ENCODE measurements around the gene ATOSA. TPM values are rescaled to one million over a fixed set of nuclear protein-coding genes. Genes with fewer than 3 reads are reported as not detected.

ATOSA gene, protein sequence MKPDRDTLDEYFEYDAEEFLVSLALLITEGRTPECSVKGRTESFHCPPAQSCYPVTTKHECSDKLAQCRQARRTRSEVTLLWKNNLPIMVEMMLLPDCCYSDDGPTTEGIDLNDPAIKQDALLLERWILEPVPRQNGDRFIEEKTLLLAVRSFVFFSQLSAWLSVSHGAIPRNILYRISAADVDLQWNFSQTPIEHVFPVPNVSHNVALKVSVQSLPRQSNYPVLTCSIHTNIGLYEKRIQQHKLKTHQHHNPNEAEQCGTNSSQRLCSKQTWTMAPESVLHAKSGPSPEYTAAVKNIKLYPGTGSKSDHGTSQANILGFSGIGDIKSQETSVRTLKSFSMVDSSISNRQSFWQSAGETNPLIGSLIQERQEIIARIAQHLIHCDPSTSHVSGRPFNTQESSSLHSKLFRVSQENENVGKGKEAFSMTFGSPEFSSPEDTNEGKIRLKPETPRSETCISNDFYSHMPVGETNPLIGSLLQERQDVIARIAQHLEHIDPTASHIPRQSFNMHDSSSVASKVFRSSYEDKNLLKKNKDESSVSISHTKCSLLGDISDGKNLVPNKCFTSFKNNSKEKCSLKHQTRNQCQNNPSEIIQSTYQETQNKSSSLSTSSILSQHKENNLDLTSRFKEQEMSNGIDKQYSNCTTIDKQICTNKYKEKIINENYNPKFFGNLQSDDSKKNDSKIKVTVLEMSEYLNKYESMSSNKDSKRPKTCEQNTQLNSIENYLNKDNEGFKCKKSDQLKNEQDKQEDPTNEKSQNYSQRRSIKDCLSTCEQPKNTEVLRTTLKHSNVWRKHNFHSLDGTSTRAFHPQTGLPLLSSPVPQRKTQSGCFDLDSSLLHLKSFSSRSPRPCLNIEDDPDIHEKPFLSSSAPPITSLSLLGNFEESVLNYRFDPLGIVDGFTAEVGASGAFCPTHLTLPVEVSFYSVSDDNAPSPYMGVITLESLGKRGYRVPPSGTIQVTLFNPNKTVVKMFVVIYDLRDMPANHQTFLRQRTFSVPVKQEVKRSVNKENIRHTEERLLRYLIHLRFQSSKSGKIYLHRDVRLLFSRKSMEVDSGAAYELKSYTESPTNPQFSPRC
- polyA plus RNA-seq, result 100 to 1,000 TPM in 1 of 2 donors, 10 to 100 TPM in 1; 28.1 to 104 TPM

DNA sequence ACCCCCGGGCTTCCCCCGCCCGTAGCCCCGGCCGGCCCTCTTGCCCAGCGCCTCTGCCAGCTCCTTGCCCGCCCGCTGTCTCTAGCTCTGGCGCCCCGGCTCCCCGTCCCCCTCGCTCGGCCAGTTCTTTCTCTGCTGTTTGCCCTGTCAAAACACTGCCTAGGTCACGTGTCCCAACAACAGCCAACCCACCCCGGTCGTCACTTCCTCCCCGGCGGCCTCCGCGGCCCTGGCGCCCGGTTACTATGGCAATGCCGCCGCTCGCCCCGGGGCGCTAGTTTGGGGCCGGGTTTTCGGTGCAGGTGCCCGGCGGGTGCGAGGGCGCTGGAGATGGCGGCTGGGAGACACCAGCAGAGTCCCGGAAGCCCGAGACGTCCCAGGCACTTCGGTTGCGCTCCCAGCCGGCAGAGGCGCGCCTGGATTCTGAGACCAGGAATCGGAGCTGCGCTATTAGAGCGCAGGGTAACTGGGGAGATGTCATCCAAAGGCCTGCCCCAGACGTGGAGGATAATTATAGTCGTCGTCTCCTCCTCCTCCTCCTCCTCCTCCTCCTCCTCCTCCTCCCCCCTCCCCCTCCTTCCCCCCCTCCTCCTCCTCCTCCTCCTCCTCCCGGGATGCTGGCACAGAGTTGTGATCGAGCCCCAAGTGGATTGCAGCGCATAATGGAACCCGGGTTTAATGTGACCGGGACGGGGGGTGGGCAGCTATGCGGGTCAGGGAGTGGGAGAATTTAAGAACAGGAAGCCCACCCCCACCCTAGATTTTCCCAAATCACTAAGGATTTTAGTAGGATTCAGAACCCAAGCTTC lies at the start of gene ATOSA:
Gene ATOSA, minus strand, starts transcription at position 157 of the 809 bp plus-strand sequence. CDS start 1,367 bp downstream, outside the sequence.
- WGBS, 2 donors, result 0 to 1% methylated on average over 51 to 54 of the region's 55 CpGs
- H3K36me3 ChIP-seq (ENCODE audit: control insufficient read depth in 2 of 2, insufficient read depth in 2 of 2, low read length in 1 of 2), result no peaks in the 10 kb centered on the region
- no peaks in the 10 kb centered on the region for H3K27me3 ChIP-seq (ENCODE audit: control insufficient read depth in 1 of 2, insufficient read depth in 2 of 2, low read length in 2 of 2)
- H3K9me3 ChIP-seq (ENCODE audit: control insufficient read depth in 2 of 2, insufficient read depth in 1 of 2, low read depth in 1 of 2, low read length in 1 of 2), result no peaks in the 10 kb centered on the region
- no peaks in the 10 kb centered on the region for H3K4me1 ChIP-seq (ENCODE audit: control insufficient read depth in 2 of 2, insufficient read depth in 2 of 2, low read length in 1 of 2)
- peak within 1 kb of the TSS; percentile 97 to 99 for H3K27ac ChIP-seq (ENCODE audit: low read depth in 2 of 2, low read length in 1 of 2)
- H3K4me3 ChIP-seq (ENCODE audit: low read depth in 1 of 2, low read length in 2 of 2), result peak within 1 kb of the TSS; percentile 80 to 96

DNA sequence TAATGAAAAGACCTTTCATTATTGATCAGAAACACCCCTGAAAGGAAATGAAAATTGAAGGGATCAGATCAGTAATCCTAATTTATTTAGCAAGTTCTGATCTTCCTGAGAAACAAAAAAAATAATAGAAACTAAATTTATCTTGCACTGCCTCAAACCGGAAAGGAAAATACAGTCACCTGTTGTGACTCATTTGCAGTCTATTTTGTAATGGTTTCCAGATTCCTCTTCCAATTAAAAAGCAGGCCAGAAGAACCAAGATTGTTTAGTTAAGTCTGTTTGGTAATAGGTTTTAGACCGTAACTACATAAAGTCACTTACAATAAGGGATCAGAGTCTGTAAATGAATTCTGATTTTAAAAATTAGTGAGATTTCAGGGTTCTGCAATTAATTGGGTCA lies 49.7 kb upstream of the ATOSA start:
- WGBS, 2 donors, result 37 to 64% methylated on average over 2 of the region's 2 CpGs
- Histone ChIP-seq H3K36me3 (ENCODE audit: control insufficient read depth in 2 of 2, insufficient read depth in 2 of 2, low read length in 1 of 2) (no peaks in the 10 kb centered on the region), H3K27ac (ENCODE audit: low read depth in 2 of 2, low read length in 1 of 2) (no peak overlapping the region), H3K27me3 (ENCODE audit: control insufficient read depth in 1 of 2, insufficient read depth in 2 of 2, low read length in 2 of 2) (no peaks in the 10 kb centered on the region), H3K9me3 (ENCODE audit: control insufficient read depth in 2 of 2, insufficient read depth in 1 of 2, low read depth in 1 of 2, low read length in 1 of 2) (no peaks in the 10 kb centered on the region), H3K4me1 (ENCODE audit: control insufficient read depth in 2 of 2, insufficient read depth in 2 of 2, low read length in 1 of 2) (no peaks in the 10 kb centered on the region), H3K4me3 (ENCODE audit: low read depth in 1 of 2, low read length in 2 of 2) (no peak overlapping the region)

DNA sequence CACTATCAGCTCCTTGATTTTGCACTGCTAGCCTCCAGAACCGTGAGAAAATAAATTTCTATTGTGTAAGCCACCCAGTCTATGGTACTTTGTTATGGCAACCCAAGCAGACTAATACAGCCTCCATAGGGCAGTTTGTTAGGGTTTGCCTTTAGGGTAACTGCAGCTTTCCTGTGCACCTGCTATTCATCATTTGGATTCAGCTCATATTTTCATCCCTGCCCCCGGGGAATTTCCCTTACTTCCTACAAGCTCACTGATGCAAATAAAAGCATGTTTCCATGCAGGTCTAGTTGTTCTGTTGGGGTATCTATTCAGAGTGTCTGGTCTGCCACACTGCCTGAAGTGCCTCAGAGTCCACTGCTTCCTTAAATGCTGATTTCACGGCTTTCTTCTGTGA lies 48.6 kb upstream of the ATOSA start:
- no peaks in the 10 kb centered on the region for H3K9me3 ChIP-seq (ENCODE audit: control insufficient read depth in 2 of 2, insufficient read depth in 1 of 2, low read depth in 1 of 2, low read length in 1 of 2)
- H3K4me1 ChIP-seq (ENCODE audit: control insufficient read depth in 2 of 2, insufficient read depth in 2 of 2, low read length in 1 of 2), result no peaks in the 10 kb centered on the region
- no peak overlapping the region for H3K27ac ChIP-seq (ENCODE audit: low read depth in 2 of 2, low read length in 1 of 2)
- H3K4me3 ChIP-seq (ENCODE audit: low read depth in 1 of 2, low read length in 2 of 2), result no peak overlapping the region
- H3K27me3 ChIP-seq (ENCODE audit: control insufficient read depth in 1 of 2, insufficient read depth in 2 of 2, low read length in 2 of 2), result no peaks in the 10 kb centered on the region
- H3K36me3 ChIP-seq (ENCODE audit: control insufficient read depth in 2 of 2, insufficient read depth in 2 of 2, low read length in 1 of 2), result no peaks in the 10 kb centered on the region
- 70 to 80% methylated on average over 3 of the region's 3 CpGs for WGBS, 2 donors

DNA sequence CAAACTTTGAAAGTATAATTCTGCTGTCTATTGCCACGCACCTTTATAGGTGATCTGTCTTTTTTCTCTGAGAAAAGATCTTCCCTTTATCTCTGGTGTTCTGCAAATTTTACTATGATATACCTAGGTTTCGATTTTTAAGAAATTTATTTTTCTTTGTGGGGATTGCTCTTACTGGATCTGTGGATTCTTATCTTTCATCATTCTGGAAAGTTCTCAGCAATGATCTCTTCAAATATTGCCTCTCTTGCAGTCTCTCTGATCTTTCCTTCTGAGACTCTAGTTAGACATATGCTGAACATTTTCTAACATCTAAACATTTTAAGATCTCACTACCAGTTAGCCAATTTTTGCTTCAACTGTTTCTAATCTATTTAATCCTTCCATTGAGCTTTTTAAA lies 47.0 kb upstream of the ATOSA start:
- H3K4me3 ChIP-seq (ENCODE audit: low read depth in 1 of 2, low read length in 2 of 2), result no peak overlapping the region
- H3K27me3 ChIP-seq (ENCODE audit: control insufficient read depth in 1 of 2, insufficient read depth in 2 of 2, low read length in 2 of 2), result no peaks in the 10 kb centered on the region
- 90 to 94% methylated on average over 2 of the region's 2 CpGs for WGBS, 2 donors
- no peaks in the 10 kb centered on the region for H3K36me3 ChIP-seq (ENCODE audit: control insufficient read depth in 2 of 2, insufficient read depth in 2 of 2, low read length in 1 of 2)
- H3K9me3 ChIP-seq (ENCODE audit: control insufficient read depth in 2 of 2, insufficient read depth in 1 of 2, low read depth in 1 of 2, low read length in 1 of 2), result no peaks in the 10 kb centered on the region
- no peaks in the 10 kb centered on the region for H3K4me1 ChIP-seq (ENCODE audit: control insufficient read depth in 2 of 2, insufficient read depth in 2 of 2, low read length in 1 of 2)
- H3K27ac ChIP-seq (ENCODE audit: low read depth in 2 of 2, low read length in 1 of 2), result no peak overlapping the region

DNA sequence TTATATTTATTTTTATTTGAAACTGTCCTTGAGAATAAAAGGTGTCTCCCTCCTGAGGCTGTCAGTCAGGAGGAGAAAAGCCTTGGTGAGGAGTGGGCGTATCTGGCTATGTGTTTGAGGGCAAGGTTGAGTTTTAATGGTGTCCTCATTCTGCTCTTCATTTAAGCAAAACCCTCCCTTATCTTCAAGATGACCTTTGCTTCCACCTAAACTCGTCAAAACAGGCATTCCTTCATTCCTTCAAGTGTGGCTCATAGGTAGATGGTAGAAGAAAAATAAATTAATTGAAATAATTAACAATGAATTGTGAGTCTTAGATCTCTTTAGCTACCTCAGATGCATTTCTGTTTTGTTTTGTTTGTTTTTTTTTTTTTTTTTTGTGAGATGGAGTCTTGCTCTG lies 39.4 kb upstream of the ATOSA start:
- no peaks in the 10 kb centered on the region for H3K36me3 ChIP-seq (ENCODE audit: control insufficient read depth in 2 of 2, insufficient read depth in 2 of 2, low read length in 1 of 2)
- H3K9me3 ChIP-seq (ENCODE audit: control insufficient read depth in 2 of 2, insufficient read depth in 1 of 2, low read depth in 1 of 2, low read length in 1 of 2), result no peaks in the 10 kb centered on the region
- WGBS, 2 donors, result 63 to 67% methylated on average over 2 of the region's 2 CpGs

DNA sequence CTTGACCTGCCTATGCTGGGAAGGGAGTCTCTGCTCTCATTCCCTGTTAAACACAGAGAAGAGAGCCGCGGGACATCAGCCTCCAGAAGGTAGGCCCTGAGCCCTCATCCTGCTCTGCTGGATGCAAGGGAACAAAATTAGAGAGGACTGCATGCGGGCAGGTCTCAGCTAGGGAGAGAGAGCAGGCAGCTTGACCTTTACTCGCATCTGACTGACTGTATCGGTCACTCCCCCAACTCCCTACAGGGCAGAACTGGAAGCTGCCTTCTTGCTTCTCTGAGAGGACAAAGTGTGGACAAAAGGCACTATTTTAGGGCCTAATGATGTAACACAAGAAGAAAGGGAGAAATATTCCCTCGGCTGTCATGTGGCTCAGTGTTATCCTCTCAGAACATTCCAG lies 38.7 kb upstream of the ATOSA start:
- H3K27ac ChIP-seq (ENCODE audit: low read depth in 2 of 2, low read length in 1 of 2), result no peak overlapping the region
- H3K4me1 ChIP-seq (ENCODE audit: control insufficient read depth in 2 of 2, insufficient read depth in 2 of 2, low read length in 1 of 2), result no peaks in the 10 kb centered on the region
- no peaks in the 10 kb centered on the region for H3K9me3 ChIP-seq (ENCODE audit: control insufficient read depth in 2 of 2, insufficient read depth in 1 of 2, low read depth in 1 of 2, low read length in 1 of 2)
- WGBS, 2 donors, result 90 to 91% methylated on average over 6 of the region's 6 CpGs
- H3K27me3 ChIP-seq (ENCODE audit: control insufficient read depth in 1 of 2, insufficient read depth in 2 of 2, low read length in 2 of 2), result no peaks in the 10 kb centered on the region
- no peaks in the 10 kb centered on the region for H3K36me3 ChIP-seq (ENCODE audit: control insufficient read depth in 2 of 2, insufficient read depth in 2 of 2, low read length in 1 of 2)
- H3K4me3 ChIP-seq (ENCODE audit: low read depth in 1 of 2, low read length in 2 of 2), result no peak overlapping the region

More for the DNA sequence above, 39.4 kb upstream of the ATOSA start:
- no peaks in the 10 kb centered on the region for H3K27me3 ChIP-seq (ENCODE audit: control insufficient read depth in 1 of 2, insufficient read depth in 2 of 2, low read length in 2 of 2)
- no peak overlapping the region for H3K27ac ChIP-seq (ENCODE audit: low read depth in 2 of 2, low read length in 1 of 2)
- no peak overlapping the region for H3K4me3 ChIP-seq (ENCODE audit: low read depth in 1 of 2, low read length in 2 of 2)
- no peaks in the 10 kb centered on the region for H3K4me1 ChIP-seq (ENCODE audit: control insufficient read depth in 2 of 2, insufficient read depth in 2 of 2, low read length in 1 of 2)

DNA sequence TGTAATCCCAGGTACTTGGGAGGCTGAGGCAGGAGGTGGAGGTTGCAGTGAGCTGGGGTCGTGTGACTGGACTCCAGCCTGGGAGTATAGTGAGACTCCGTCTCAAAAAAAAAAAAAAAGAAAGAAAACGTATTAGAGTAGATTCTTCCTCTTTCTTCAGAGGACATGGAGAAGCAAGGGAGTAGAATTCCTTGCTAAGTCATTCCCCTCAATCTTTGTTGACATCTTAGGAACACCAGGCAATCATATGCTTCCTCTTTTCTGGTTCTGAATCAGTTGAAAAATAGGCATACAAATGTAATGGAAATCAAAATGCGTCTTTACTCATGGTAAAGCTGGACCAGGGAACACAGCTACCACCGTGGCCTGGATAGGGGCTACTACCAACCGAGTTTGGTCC lies 38.3 kb upstream of the ATOSA start:
- Histone ChIP-seq H3K27me3 (ENCODE audit: control insufficient read depth in 1 of 2, insufficient read depth in 2 of 2, low read length in 2 of 2) (no peaks in the 10 kb centered on the region), H3K36me3 (ENCODE audit: control insufficient read depth in 2 of 2, insufficient read depth in 2 of 2, low read length in 1 of 2) (no peaks in the 10 kb centered on the region), H3K4me1 (ENCODE audit: control insufficient read depth in 2 of 2, insufficient read depth in 2 of 2, low read length in 1 of 2) (no peaks in the 10 kb centered on the region), H3K27ac (ENCODE audit: low read depth in 2 of 2, low read length in 1 of 2) (no peak overlapping the region), H3K9me3 (ENCODE audit: control insufficient read depth in 2 of 2, insufficient read depth in 1 of 2, low read depth in 1 of 2, low read length in 1 of 2) (no peaks in the 10 kb centered on the region), H3K4me3 (ENCODE audit: low read depth in 1 of 2, low read length in 2 of 2) (no peak overlapping the region)
- 85 to 92% methylated on average over 6 of the region's 6 CpGs for WGBS, 2 donors

DNA sequence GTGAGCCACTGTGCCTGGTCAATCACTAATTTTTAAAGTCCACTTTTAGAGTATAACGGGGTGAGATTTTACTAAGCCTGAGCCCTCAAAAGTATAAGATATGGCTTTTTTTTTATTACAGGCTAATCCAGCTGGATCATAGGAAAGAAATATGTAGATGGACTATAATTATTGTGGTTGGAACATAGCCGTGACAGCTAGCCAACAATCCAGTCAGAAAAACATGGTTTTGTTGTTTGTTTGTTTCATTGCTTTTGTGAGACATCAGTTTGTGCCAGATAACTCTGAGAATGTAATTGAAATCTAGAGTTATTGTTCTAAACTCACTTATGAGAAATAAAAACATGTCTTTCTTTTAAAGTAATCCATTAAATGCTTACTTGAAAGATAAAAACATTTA lies 37.3 kb upstream of the ATOSA start:
- Histone ChIP-seq H3K4me3 (ENCODE audit: low read depth in 1 of 2, low read length in 2 of 2) (no peak overlapping the region), H3K36me3 (ENCODE audit: control insufficient read depth in 2 of 2, insufficient read depth in 2 of 2, low read length in 1 of 2) (no peaks in the 10 kb centered on the region), H3K27ac (ENCODE audit: low read depth in 2 of 2, low read length in 1 of 2) (no peak overlapping the region), H3K9me3 (ENCODE audit: control insufficient read depth in 2 of 2, insufficient read depth in 1 of 2, low read depth in 1 of 2, low read length in 1 of 2) (no peaks in the 10 kb centered on the region), H3K4me1 (ENCODE audit: control insufficient read depth in 2 of 2, insufficient read depth in 2 of 2, low read length in 1 of 2) (no peaks in the 10 kb centered on the region), H3K27me3 (ENCODE audit: control insufficient read depth in 1 of 2, insufficient read depth in 2 of 2, low read length in 2 of 2) (no peaks in the 10 kb centered on the region)
- 61 to 87% methylated on average over 2 of the region's 2 CpGs for WGBS, 2 donors

DNA sequence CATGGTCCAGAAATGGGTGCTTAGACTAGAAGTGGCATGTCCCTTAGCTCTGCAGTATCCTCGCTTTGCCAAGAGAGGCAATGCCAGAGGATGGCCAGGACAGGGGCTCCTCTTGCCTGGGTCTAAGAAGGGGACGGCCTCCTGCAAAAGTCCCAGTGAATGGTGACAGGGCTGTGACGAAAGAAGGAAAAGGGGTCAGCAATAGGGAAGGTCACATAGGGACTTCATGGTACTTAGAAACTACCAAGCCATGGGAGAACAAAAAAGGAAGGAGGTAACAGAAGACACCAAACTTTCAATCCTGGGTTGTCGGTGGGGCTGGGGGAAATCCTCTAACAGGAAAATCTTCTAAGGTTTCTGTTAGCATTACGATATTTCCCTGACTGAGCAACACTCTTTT lies 36.2 kb upstream of the ATOSA start:
- no peak overlapping the region for H3K27ac ChIP-seq (ENCODE audit: low read depth in 2 of 2, low read length in 1 of 2)
- WGBS, 2 donors, result 83 to 84% methylated on average over 5 of the region's 5 CpGs
- H3K9me3 ChIP-seq (ENCODE audit: control insufficient read depth in 2 of 2, insufficient read depth in 1 of 2, low read depth in 1 of 2, low read length in 1 of 2), result no peaks in the 10 kb centered on the region
- H3K4me1 ChIP-seq (ENCODE audit: control insufficient read depth in 2 of 2, insufficient read depth in 2 of 2, low read length in 1 of 2), result no peaks in the 10 kb centered on the region
- no peaks in the 10 kb centered on the region for H3K27me3 ChIP-seq (ENCODE audit: control insufficient read depth in 1 of 2, insufficient read depth in 2 of 2, low read length in 2 of 2)
- no peaks in the 10 kb centered on the region for H3K36me3 ChIP-seq (ENCODE audit: control insufficient read depth in 2 of 2, insufficient read depth in 2 of 2, low read length in 1 of 2)
- no peak overlapping the region for H3K4me3 ChIP-seq (ENCODE audit: low read depth in 1 of 2, low read length in 2 of 2)

All from esophagus (tissue), 2 donors.